OCI-LY7 (cell line): ENCODE results near the gene ARPC1B. TPM values are rescaled to one million over a fixed set of nuclear protein-coding genes. Genes with fewer than 3 reads are reported as not detected.
A peak's percentile ranks its signal among the peaks of the same experiment; 100 is the strongest.

Experiments used
- BruUV-seq: library from RNA; stranded (reverse); fragments of 400-500 nt; replicated peaks from 2 replicates; lab custom pipeline; 2021; lab: Mats Ljungman, UMichigan
- CTCF ChIA-PET: fragments of 300-600 bp; sonication (Branson Sonifier 250); formaldehyde crosslinking; loops from one replicate; lab custom pipeline; 2022; ENCODE audit warnings: antibody characterized with exemption; ENCODE audit not compliant: unreplicated experiment; lab: Charles Lee
- POLR2A ChIA-PET: fragments of 300-600 bp; sonication (Branson Sonifier 250); formaldehyde crosslinking; loops from one replicate; lab custom pipeline; 2022; ENCODE audit warnings: antibody characterized with exemption; lab: Charles Lee
- DNase-seq: peaks from one replicate; pipeline ENCODE4 v3.0.0-alpha.2; 2015; ENCODE audit warnings: low spot score
- H2AFZ ChIP-seq: fragments of 200-600 bp; sonication (generic), shearing (Covaris generic); 2 replicates; pipeline ENCODE4 v1.6.1; 2014; ENCODE audit warnings: mild to moderate bottlenecking, antibody characterized with exemption, low read length, moderate library complexity
- H3K27ac ChIP-seq: fragments of 200-600 bp; sonication (generic); 2 replicates; pipeline ENCODE4 v1.5.1; 2014; ENCODE audit warnings: mixed run types, low read depth, mild to moderate bottlenecking, moderate library complexity, low read length, inconsistent platforms; ENCODE audit not compliant: poor library complexity, severe bottlenecking
- H3K36me3 ChIP-seq: fragments of 200-600 bp; sonication (generic); 2 replicates; pipeline ENCODE4 v1.6.1; 2014; ENCODE audit warnings: mild to moderate bottlenecking, antibody characterized with exemption, low read length, moderate library complexity, mixed read lengths; ENCODE audit not compliant: insufficient read depth
- H3K4me1 ChIP-seq: fragments of 200-600 bp; sonication (generic); 2 replicates; pipeline ENCODE4 v1.5.1; 2014; ENCODE audit warnings: mild to moderate bottlenecking, low read length; ENCODE audit not compliant: insufficient read depth, poor library complexity, severe bottlenecking
- H3K4me2 ChIP-seq: fragments of 200-600 bp; sonication (generic); 2 replicates; pipeline ENCODE4 v1.6.1; 2014; ENCODE audit warnings: mild to moderate bottlenecking, low read length
- H3K4me3 ChIP-seq: fragments of 200-600 bp; sonication (generic); 2 replicates; pipeline ENCODE4 v1.5.1; 2014; ENCODE audit warnings: mild to moderate bottlenecking, low read depth, low read length; ENCODE audit not compliant: poor library complexity, severe bottlenecking
- H3K79me2 ChIP-seq: fragments of 200-600 bp; sonication (generic); 2 replicates; pipeline ENCODE4 v1.6.1; 2016; ENCODE audit warnings: low read depth, mild to moderate bottlenecking, low read length, moderate library complexity, mixed read lengths; ENCODE audit not compliant: insufficient read depth
- H3K9me2 ChIP-seq: fragments of 200-600 bp; sonication (generic); 2 replicates; pipeline ENCODE4 v1.6.1; 2016; ENCODE audit warnings: mild to moderate bottlenecking, low read length, mixed read lengths; ENCODE audit not compliant: insufficient read depth
- H3K9me3 ChIP-seq: fragments of 200-600 bp; sonication (generic); 2 replicates; pipeline ENCODE4 v1.6.1; 2014; ENCODE audit warnings: mild to moderate bottlenecking, mixed run types, low read length, mixed read lengths
- H4K20me1 ChIP-seq: fragments of 200-600 bp; sonication (generic); 2 replicates; pipeline ENCODE4 v1.6.1; 2014; ENCODE audit warnings: mild to moderate bottlenecking, antibody characterized with exemption, low read length, moderate library complexity, mixed read lengths; ENCODE audit not compliant: insufficient read depth
- CTCF ChIP-seq: fragments of 200-600 bp; sonication (generic); conservative IDR thresholded peaks from 2 replicates; pipeline ENCODE4 v1.5.1; 2014; ENCODE audit warnings: mild to moderate bottlenecking, antibody characterized with exemption, low read length, moderate library complexity, mixed read lengths
- EZH2phosphoT487 ChIP-seq: fragments of 200-600 bp; sonication (generic); IDR thresholded peaks from 2 replicates; pipeline ENCODE4 v1.6.1; 2018; ENCODE audit warnings: low read depth, borderline replicate concordance, mild to moderate bottlenecking, mixed run types, antibody characterized with exemption, low read length, moderate library complexity, mixed read lengths
- intact Hi-C: fragments of 100-400 bp; cut with micrococcal nuclease; formaldehyde crosslinking; loops from one replicate; pipeline ENCODE4 v1.10.0; 2022; ENCODE audit not compliant: unreplicated experiment
- total RNA-seq, 2 experiments: library from RNA; depleted of rRNA in 1 of 2; stranded (reverse); fragments of >200 nt in 1 of 2; shearing (Covaris generic) in 1 of 2; gene quantifications; 2 replicates each; pipeline ENCODE4 v1.2.3, GENCODE V29; 2014 to 2022

Gene ARPC1B
- total RNA-seq, 2 experiments from 2014 or later: 169 to 191 TPM

DNA sequence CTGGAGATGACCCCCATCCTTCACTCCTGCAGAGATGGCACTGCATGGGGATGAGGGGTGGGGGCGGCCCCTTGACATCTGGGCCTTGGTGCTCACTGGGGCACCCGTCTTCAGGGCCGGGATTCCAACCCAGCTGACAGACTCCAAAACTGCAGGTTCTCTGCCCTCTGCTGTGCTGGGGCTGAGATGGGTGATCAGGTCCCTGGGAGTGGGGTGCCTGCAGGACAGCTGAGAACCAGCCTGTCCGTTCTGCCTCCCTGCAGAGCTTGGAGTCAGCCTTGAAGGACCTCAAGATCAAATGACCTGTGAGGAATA is 19.6 kb downstream of the ARPC1B start:
- no peak for DNase-seq
- Histone ChIP-seq H3K9me3 (no peaks in the 10 kb centered on the region), H3K4me2 (no peak overlapping the region), H3K27ac (no peak overlapping the region), H4K20me1 (peaks cover 6% of the 10 kb centered on the region; the same call in 1 of the 2 replicates), H3K4me3 (no peak overlapping the region), H3K9me2 (no peaks in the 10 kb centered on the region), H3K79me2 (no peaks in the 10 kb centered on the region), H2AFZ (no peak overlapping the region), H3K4me1 (peaks cover 15% of the 10 kb centered on the region), H3K36me3 (peaks cover 97% of the 10 kb centered on the region)
- POLR2A ChIA-PET: interaction anchor here (1.4 to 1.6 kb wide), 2 partner anchors 11 to 13 kb away, joined by 3 to 5 read pairs; no protein-coding TSS in a partner anchor
- no peak for TF ChIP-seq EZH2phosphoT487
- intact Hi-C loops: no loop called here
- CTCF ChIA-PET: no interaction called here
- no TSS peak for BruUV-seq

DNA sequence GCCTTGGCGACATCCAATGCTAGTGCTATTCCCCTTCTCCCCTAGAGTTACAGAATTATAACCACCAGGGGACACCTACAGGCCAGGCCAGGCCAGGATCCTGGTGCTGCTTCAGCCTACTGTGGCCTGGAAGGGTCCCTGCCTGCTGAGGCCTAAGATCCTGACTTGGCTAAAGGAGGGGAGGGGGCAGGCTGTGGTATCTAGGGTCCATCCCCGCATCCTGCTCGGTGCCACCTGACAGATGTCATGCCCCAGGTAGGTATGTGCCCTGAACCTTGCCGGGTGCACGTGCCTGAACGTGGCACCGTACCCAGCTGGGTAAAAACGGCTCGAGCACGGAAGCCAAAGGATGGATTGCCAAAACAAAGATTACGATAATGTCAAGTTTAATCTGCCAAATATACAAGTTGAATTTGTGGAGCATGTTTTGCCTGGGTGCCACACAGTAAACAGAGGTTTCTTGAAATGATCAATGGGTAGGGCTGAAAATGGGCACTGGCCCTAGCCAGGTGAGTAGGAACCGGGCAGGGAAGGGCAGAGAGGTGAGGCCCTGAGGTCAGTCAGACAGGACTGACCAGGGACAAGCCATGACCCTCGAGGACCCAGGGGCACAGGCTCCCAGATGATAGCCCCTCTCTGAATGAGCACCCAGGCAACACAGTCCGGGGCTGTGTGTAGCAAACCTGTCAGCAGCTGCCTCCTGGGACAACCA is 21.2 kb downstream of the ARPC1B start:
- CTCF ChIA-PET: no interaction called here
- Histone ChIP-seq H3K9me2 (no peaks in the 10 kb centered on the region), H3K27ac (no peak overlapping the region), H4K20me1 (peaks cover 6% of the 10 kb centered on the region; the same call in 1 of the 2 replicates), H2AFZ (no peak overlapping the region), H3K4me2 (no peak overlapping the region), H3K79me2 (no peaks in the 10 kb centered on the region), H3K4me3 (no peak overlapping the region), H3K4me1 (peaks cover 15% of the 10 kb centered on the region), H3K9me3 (no peaks in the 10 kb centered on the region), H3K36me3 (peaks cover 97% of the 10 kb centered on the region)
- intact Hi-C loops: no loop called here
- TF ChIP-seq EZH2phosphoT487 (no peak), CTCF (no peak)
- POLR2A ChIA-PET: interaction anchor here (0.6 to 1.6 kb wide), 3 partner anchors 12 to 318 kb away, joined by 3 to 5 read pairs (median 5); no protein-coding TSS in a partner anchor
- TSS peak; percentile 97 for BruUV-seq
- no peak for DNase-seq

DNA sequence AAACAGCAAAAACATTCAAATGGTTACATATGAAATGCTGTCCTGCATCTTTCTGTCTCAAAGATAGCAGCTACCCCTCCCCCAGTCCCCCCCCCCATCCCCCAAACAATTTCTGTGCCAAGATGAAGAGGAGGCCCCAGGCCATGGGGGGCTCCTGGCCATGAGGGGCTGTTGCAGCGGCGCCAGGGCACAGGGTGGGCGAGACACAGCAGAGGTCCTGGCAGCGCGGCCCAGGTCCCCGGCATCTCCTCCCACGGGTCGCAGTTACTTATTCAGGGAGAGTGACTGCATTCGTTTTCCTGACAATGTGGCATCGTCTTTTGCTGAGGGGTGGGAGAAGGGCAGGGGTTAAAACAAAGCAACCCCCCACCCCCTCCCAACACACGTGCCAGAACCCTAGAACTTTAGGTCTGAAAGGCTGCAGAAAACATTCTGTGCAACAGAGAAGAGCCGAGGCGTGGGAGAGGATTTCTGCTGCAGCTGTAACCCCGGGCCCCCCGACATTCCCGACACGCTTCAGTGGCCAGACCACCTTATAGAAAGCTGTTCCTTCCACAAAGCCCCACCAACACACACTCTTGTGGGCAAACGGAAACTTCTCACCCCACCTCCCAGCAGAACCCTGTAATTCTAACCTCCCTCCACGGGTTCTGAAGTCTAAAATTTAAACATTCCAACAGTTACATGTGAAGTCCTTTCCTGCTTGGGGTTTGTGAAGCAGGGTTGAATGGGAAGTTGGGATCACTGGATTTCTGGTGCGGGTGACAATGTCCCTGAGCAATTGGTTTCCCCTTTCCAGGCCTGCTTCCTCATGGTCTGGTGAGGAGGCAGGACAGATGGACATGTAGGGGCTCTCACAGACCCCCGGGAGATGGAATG is 22.1 kb downstream of the ARPC1B start:
- no peaks in the 10 kb centered on the region for H3K79me2 ChIP-seq
- peaks cover 97% of the 10 kb centered on the region for H3K36me3 ChIP-seq
- H3K4me1 ChIP-seq: peaks cover 15% of the 10 kb centered on the region
- no peak overlapping the region for H3K4me2 ChIP-seq
- H4K20me1 ChIP-seq: peaks cover 6% of the 10 kb centered on the region; the same call in 1 of the 2 replicates
- ChIA-PET CTCF (no interaction called here), POLR2A (interaction anchor here (0.6 to 0.7 kb wide), 2 partner anchors 299 to 318 kb away, joined by 3 to 5 read pairs; no protein-coding TSS in a partner anchor)
- no peak overlapping the region for H3K4me3 ChIP-seq
- intact Hi-C loops: no loop called here
- no peak overlapping the region for H2AFZ ChIP-seq
- no peak overlapping the region for H3K27ac ChIP-seq
- no peak for TF ChIP-seq EZH2phosphoT487
- no peak for TF ChIP-seq CTCF
- no peak for DNase-seq
- no peaks in the 10 kb centered on the region for H3K9me2 ChIP-seq
- no TSS peak for BruUV-seq
- H3K9me3 ChIP-seq: no peaks in the 10 kb centered on the region
